ENCODE results near the gene TASP1.
"Not testable (repeated sequence)": the region's sequence is repeated elsewhere in the genome, so short reads cannot be mapped to it uniquely, and the experiment has no call there.

DNA sequence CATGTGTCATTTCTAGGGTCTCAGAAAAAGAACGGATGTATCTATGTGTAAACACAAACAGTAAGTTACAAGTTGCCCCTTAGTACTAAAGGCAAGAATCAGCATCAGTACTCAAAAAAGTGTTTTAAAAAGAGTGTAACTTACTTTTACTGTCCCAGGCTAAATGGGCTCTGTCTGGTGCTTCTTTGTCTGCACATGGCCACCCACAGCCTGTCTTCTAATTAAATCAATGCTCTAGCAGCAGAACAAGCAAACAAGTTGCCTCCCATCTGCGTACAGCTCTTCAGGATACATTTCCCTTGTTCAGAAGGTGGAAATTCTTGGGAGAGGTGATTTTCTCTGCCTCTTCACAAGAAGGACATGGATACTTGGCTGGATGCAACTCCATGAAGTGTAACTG, 22.0 kb downstream of the TASP1 start:
- TF ChIP-seq, protein P1, sequence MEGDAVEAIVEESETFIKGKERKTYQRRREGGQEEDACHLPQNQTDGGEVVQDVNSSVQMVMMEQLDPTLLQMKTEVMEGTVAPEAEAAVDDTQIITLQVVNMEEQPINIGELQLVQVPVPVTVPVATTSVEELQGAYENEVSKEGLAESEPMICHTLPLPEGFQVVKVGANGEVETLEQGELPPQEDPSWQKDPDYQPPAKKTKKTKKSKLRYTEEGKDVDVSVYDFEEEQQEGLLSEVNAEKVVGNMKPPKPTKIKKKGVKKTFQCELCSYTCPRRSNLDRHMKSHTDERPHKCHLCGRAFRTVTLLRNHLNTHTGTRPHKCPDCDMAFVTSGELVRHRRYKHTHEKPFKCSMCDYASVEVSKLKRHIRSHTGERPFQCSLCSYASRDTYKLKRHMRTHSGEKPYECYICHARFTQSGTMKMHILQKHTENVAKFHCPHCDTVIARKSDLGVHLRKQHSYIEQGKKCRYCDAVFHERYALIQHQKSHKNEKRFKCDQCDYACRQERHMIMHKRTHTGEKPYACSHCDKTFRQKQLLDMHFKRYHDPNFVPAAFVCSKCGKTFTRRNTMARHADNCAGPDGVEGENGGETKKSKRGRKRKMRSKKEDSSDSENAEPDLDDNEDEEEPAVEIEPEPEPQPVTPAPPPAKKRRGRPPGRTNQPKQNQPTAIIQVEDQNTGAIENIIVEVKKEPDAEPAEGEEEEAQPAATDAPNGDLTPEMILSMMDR (IDR thresholded peaks at IDR 0.05; ENCODE audit: insufficient read depth, low read depth, low read length): not testable (repeated sequence)
- TF ChIP-seq EZH2 (IDR thresholded peaks at IDR 0.05; ENCODE audit: insufficient read depth, low read length): not testable (repeated sequence)
